HG03558 (cell line): Measurements from ENCODE around the gene THAP2.
"Not testable (repeated sequence)": the region's sequence is repeated elsewhere in the genome, so short reads cannot be mapped to it uniquely, and the experiment has no call there.

ENCODE experiments used
- ATAC-seq: cut with Tn5 transposase; IDR thresholded peaks from one replicate; pipeline ENCODE4 v1.9.1; 2021; ENCODE audit warnings: moderate number of reproducible peaks; ENCODE audit not compliant: unreplicated experiment; ENCODE audit errors: extremely low read depth

The THAP2 gene

DNA sequence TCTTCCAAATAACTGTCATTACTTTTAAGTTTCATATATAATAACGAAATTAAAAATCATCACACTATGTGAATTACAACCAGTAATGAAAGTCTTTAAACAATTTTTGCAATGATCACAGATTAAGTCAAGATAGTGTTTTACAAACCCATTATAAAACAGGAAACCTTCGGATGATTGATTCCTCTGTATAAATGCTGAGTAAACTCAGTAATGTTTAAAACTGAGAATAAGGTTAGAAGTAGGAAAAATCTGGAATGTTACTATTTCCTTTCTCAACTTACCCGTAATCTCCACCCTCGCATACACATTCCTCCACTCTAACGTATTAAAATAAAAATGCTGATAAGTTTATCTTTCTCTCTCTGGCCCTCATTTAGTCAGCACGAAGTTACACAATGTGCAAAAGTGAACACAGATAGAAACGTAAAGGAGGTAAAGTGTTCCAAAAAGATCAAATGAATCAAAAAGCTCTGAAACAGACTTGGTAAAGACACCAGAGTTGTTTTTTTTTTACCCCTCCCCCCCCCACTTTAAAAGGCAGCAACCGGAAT, 2.0 kb upstream of the THAP2 start:
- ATAC-seq: no peak

- no peak for ATAC-seq
Observed at GRCh38 chr12:71662849-71663560, 1.1 kb upstream of the THAP2 start.

- no peak for ATAC-seq
Observed at GRCh38 chr12:71664411-71665089, 449 bp downstream of the THAP2 start.

GRCh38 chr12:71665090-71665463, 976 bp downstream of the THAP2 start:
- no peak for ATAC-seq

- ATAC-seq: no peak
Observed at GRCh38 chr12:71666259-71666658, 2.2 kb downstream of the THAP2 start.

- ATAC-seq: no peak
Observed at GRCh38 chr12:71671311-71671710, 7.2 kb downstream of the THAP2 start.

DNA sequence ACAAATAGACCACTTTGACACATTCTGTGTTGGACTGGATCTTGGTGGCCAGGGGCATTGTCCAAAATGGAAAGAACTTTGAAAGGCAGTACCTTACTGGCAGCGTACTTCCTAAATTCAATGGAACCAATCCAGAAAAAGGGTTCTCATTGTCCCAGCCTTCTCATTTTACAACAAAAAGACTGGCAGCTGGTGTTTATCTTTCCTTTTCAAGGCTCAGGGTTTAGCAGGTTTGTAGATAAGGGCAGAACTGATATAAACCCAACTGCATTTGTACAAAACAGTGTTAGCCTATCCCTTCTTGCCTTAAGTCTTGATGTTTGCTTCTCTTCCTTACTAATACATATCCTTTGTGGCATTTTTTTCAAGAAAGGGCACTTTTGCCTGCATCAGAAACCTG, 7.7 kb downstream of the THAP2 start:
- no peak for ATAC-seq

- no peak for ATAC-seq
Observed at GRCh38 chr12:71682466-71682865, 18.4 kb downstream of the THAP2 start.

GRCh38 chr12:71683633-71684032, 19.5 kb downstream of the THAP2 start:
- ATAC-seq: no peak

GRCh38 chr12:71684081-71684480, 20.0 kb downstream of the THAP2 start:
- no peak for ATAC-seq

DNA sequence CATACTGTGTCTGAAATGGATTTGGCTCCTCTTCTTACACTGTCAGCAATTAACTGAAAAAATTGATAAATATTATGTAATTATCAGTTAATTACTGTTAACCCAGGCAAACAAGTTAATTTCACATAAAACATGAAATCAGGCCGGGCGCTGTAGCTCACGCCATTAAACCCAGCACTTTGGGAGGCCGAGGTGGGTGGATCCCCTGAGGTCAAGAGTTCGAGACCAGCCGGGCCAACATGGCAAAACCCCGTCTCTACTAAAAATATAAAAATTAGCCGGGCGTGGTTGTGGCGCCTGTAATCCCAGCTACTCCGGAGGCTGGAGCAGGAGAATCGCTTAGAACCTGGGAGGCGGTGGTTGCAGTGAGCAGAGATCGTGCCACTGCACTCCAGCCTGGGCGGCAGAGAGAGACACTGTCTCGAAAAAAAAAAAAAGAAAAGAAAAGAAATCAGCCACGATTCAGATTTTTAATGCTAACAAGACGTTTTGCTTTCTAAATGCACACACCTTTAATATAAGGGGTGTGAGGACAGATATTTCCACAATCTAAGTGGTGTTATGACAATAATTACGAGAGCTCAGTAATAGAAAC, 21.3 kb downstream of the THAP2 start:
- no peak for ATAC-seq

GRCh38 chr12:71685914-71686657, 22.0 kb downstream of the THAP2 start, which contains the start of gene TMEM19:
TSS of gene TMEM19 (plus strand) at chr12:71686082. CDS start at chr12:71686681, 599 bp downstream.
- ATAC-seq: peak; percentile 65

GRCh38 chr12:71686658-71687025, 22.5 kb downstream of the THAP2 start:
- no peak for ATAC-seq

DNA sequence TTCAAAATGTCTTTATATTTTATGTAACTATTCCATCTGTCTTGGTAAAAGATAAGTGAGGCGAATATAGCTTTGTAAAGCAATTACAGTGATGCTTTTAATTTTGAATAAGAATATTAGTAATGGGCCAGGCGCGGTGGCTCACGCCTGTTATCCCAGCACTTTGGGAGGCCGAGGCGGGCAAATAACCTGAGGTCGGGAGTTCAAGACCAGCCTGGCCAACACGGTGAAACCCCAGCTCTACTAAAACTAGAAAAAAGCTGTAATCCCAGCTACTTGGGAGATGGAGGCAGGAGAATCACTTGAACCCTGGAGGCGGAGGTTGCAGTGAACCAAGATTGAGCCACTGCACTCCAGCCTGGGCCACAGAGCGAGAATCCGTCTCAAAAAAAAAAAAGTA, 23.1 kb downstream of the THAP2 start:
- ATAC-seq: not testable (repeated sequence)

GRCh38 chr12:71688961-71689570, 25.0 kb downstream of the THAP2 start:
- ATAC-seq: no peak

DNA sequence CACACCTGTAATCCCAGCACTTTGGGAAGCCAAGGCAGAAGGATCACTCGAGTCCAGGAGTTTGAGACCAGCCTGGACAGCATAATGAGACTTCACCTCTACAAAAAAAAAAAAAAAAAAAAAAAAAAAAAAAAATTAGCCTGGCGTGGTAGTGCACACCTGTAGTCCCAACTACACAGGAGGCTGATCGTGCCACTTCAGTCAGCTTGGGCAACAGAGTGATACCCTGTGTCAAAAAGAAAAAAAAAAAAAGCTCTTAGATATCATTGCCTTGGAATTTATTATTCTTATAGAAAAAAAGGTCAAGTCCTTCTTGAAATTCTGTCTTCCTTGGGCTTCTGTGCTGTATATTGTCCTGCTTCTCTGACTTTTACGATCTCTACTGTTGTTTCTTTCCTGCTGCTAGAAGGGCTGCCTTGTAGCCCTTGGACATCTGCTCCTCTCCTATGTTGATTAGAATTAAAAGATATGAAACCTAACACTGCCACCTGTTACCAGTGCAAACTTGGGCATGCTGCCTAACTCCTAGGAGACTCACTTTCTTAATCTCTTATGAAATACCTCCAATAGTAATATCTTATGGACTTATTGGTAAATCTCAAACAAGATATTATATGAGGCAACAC, 27.5 kb downstream of the THAP2 start:
- ATAC-seq: no peak

GRCh38 chr12:71693126-71693525, 29.0 kb downstream of the THAP2 start:
- no peak for ATAC-seq

- not testable (repeated sequence) for ATAC-seq
Observed at GRCh38 chr12:71693651-71694050, 29.6 kb downstream of the THAP2 start.

DNA sequence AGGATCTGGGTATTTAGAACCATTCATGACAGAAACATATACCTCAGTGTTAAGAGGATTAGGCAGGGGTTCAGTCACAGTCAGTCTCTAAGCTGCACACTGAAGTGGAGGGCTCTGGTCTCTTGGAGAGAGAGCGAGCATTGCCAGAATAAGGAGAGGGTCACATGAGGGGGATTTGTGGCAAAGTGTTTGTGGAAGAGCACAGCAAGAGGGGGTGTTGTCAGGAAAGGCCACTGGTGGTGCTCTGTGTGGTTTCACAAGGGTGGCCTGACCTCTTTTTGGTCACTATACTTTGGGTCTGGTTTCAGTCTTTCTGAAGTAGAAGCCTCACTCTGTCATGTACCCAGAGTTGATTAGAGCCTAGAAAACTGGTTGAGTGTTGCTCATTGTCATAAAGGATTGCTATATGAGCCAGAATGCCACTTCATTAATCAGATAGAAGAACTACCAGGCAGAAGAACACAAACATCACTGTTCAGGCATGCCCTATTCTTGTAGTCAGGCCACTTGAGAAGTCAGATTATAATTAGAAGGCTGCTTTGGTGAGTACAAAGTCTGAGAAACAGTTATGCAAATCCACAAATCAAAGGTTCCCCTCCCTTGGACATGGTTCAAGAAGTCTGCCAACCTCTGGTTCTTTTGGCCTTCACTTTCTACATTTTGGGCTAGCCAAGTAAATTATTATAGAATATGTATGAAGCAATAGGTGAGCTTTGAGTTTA, 30.2 kb downstream of the THAP2 start:
- ATAC-seq: peak; percentile 87
